T-helper 2 cell (primary cell): ENCODE results near the gene AGR2.

ENCODE experiments used
- DNase-seq, 5 experiments: peaks; one replicate each; pipeline versions ENCODE4 v3.0.0 to v3.0.0-alpha.2; 2012 to 2022

The AGR2 gene

DNA sequence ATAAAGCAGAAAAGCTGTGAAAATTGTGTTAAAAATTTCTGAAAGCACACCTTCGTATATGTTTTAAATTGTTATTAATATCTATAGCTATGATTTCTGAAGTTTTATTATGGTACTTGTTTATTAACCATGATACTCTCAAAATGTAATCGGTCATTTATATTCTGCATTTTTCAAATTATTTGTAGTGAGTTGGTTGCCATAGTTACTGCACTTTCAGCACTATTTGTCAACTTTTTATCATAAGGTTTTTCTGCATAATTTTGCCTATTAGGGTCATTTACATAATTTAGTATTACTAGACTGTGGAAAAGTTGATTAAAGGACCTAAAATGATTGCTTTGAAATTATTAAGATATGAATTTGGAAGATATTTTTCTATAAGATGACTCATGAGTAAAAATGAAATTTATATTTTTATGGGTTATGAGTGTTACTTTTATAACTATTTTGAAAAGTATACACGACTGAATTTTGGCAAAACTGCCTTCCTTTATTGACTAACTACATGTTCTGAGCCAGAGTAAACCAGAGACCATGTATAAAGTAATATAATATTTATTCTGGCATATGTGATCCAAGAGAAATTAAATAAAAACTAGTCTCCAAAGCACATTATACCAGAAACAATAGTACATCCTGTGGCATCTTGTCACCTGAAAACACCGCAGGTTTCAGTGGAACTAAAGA, 7.9 kb upstream of the AGR2 start:
- no peak for DNase-seq

- DNase-seq, result no peak
These were observed 6.8 kb upstream of the AGR2 start for GRCh38 chr7:16811551-16811950.

DNA sequence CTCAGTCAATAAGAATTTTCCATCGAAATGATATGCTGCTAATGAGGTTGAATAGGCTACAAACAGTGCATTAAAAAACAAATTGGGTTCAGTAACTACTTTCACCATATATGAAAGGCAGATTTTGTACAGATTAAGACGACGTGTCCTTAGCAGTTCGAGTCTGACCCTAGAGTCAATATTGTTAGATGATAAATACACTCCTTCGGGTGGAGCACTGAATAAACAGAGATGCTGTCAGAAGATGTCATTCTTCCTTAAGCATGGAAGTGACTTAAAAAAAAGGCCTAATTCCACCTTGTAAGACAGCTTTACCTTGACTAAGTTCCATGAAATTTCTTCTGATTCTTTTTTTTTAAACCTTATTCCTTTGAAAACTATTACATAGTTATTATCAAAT, 5.8 kb upstream of the AGR2 start:
- no peak for DNase-seq

DNA sequence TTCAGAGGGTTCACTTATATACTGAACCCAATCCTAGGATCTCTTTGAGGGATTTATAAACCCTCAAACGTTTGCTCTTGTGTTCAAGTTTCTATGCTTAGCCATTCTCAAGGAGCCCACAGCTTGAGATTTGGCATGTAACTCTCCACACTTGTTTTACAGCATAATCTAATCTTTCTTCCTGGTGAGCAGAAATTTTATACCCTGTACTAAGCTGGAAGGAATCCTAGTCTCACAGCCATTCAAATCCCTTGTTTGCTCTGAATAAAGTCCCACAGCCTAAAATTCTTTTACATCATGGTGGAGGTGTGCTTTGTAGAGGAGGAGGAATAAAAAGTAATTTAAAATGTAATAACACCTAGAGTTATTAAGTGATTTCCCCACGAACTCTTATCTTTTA, 5.3 kb upstream of the AGR2 start:
- no peak for DNase-seq

- DNase-seq, result no peak
These were observed 642 bp upstream of the AGR2 start for GRCh38 chr7:16805441-16805840.

DNA sequence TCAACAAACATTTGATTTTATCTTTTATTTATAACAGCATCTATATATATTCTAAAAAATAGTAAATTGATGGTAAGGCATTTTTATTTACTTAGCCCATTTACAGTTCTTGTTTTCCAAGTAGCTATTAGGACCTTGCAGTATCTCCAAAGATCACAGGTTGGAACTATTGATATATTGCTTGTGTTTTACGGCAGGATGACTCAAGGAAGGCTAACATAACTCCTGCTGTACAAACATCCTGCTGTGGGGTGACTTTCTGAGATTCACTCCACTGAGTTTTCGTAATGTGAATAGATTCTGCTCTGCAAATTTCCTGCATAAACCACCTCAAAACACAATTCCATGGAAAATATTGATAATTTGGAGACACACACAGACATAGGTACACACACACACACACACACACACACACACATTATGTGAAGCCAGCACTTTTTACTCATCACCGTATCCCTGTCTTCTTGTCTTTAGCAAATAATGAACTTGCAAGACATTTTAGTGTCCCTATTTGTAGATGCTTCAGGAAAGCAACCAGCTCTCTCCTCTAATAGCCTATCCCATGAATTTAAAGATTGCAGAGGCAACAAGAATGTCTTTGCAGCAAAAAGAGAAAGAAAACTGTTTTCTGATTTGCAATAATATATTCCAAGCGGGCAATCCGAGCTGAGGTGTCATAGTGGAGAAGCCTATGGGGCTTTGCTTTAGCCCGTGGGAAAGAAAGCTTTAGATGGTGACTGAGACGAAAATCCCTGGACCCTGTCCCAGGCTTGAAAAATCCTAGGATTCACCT, 722 bp downstream of the AGR2 start:
- DNase-seq, result no peak

DNA sequence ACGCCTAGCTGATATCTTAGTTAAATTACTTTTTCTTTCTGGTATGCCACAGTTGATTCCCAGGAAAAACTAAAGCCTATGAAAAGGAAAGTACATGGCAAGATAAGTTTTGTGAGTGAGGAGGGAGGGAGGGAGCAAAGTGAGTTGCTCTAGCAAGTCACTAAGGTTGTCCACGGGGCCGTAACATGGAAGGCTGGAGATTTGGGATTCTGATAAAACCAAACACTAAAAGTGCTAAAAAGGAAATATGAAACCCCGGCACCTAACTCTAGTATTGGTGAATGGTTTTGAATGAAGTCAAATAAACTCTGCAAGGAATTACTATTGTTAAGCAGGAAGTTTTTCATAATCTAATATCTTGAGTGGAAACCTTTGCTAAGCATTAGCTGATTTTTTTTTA, 1.7 kb downstream of the AGR2 start:
- DNase-seq, result no peak

DNA sequence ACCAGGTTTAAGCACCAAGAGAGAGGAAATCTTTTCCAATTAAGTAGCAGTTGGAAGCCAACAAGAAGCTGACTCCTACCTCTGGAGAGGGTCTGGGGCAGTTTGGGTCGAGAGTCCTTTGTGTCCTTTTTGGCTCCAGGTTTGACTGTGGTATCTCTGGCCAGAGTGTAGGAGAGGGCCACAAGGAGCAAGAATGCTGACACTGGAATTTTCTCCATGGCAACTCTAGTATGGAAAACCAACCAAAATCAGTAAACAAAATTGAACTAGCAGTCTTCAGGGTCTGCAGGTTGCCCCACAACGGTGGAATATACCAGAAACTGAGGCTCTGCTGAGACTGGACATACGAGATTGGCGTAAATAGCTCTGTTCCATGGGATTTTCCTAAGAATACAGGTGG, 3.2 kb downstream of the AGR2 start:
- DNase-seq, result no peak

DNA sequence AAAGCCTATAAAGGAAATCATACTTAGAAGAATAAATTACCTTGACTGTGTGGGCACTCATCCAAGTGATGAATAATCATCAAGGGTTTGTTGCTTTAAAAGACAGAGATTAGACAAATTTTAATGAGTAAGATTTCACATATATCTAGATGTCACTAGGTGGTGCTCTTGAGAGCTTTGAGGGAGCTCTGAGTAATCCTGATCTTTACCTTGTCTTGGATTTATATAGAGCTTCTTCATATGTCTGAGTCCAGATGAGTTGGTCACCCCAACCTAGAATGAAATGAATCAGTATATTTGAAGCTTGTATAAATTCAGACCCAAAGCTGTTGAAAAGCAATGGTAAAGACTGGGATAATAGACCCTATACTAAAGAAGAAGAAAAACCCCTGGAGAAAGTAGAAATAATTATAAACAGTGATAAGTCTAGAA, 3.7 kb downstream of the AGR2 start:
- peak in 1 of 5 experiments; percentile 48 for DNase-seq

DNA sequence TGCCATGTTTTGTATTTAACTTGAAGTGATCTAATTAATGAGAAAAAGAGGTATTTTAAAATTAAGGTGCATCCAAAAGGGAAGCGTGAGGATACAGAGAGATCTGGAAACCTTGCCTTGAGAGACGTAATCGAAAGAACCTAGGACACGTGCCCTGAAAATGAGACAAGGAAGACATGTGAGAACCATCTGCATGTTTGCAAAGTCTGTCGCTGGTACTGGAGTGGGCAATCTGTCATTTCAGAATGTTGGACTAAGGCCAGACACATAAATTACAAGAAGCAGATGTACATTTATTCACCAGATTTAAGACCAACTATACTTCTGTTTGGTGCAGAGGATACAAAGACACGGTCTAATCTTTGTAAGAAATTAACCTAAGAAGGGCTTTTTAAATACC, 9.2 kb downstream of the AGR2 start:
- no peak for DNase-seq

GRCh38 chr7:16794986-16795385, 9.8 kb downstream of the AGR2 start:
- no peak for DNase-seq

DNA sequence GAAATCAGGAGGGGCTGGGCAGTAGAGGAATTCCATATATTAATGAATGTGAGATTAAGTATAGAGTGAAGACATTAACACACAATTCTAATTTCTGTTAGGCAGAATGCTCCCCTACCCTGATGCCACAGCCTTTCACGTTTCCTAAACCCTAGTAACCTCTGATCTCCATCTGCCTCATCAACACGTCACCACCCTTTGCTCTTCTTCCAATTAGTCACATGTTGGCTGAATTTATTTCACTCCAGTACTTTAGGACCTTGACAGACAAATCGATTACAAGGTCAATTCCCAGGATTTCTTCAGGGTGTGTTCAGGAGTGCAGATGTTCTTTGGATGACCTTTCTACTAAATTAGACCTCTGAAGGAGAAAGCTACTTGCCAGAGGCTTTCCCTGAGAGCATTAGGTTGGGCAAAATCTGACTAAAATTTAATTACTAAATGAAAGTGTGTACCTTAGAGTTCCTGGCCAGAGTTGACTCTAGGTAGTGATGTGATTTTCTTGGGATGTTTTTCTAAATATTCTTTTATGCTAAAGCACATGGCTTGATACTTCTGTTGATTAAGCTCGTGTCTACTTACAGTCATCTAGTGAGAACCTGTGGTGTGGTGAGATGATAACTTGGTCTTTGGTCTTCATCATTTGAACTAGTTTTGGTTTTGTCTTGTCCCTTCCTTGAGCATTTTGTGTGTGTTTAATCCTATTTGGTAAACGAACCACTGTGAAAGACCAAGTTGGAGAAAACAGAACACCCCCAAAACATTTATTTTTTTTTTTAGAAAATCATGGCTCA, 12.7 kb downstream of the AGR2 start:
- DNase-seq, result peak in 1 of 5 experiments; percentile 80

GRCh38 chr7:16791071-16791470, 13.7 kb downstream of the AGR2 start:
- DNase-seq, result no peak

- no peak for DNase-seq
These were observed 17.7 kb downstream of the AGR2 start for GRCh38 chr7:16787127-16787526.

- no peak for DNase-seq
These were observed 18.5 kb downstream of the AGR2 start for GRCh38 chr7:16786257-16786656.

- no peak for DNase-seq
These were observed 19.0 kb downstream of the AGR2 start for GRCh38 chr7:16785846-16786245.

DNA sequence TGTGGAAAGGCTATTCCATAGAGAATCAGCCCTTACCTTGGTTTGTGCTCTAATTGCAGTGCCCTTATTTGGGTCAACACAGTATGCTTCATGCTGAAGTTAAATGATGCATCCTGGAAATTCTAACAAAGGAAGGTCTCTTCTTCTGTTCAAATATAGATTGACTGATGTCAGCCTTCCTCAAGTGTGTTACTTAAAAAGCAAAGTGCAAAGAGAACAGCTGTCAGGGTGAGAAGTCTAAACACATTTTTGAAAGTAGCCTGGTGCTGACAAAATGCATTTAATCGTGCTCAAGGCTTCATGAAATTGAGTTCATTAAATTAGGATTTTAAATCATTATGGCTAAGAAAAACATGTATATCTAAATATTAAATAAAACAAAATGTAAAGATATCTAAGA, 19.5 kb downstream of the AGR2 start:
- DNase-seq, result no peak

DNA sequence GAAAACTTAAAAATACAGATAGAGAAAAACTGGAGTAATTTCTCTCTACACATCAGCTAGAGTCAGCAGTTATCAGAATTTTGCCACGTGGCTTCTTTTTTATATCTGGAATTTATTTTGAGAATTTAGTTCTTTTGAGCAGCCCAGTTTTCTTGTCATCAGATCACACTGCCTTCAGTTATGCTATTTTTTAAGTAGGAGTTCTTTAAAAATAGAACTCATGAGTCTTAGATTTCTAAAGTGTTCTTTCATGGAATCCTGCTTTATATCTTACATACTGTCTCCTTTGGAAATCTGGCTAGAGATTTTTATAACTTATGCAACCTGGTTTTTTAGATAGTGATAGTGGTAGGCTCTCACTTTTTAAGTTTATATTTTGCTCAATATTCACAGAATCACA, 24.2 kb downstream of the AGR2 start:
- no peak for DNase-seq

DNA sequence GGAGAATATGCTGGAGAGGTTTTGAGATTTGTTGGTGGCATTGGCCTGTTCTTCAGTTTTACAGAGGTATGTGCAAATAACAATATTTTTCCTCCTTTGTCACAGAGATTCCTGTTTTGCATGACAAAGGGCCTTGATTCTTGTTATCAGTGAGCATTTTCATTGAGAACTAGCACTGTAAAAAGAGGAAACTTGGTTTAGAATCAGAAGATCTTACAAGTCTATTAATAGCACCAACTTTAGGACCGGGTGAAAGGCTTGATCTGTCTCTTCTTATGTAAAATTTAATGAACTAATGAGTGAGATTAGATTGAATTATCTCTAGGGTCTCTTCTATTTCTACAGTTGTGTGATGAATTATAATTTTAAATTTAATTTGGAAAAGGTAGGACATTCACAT, 25.7 kb downstream of the AGR2 start:
- DNase-seq, result no peak

DNA sequence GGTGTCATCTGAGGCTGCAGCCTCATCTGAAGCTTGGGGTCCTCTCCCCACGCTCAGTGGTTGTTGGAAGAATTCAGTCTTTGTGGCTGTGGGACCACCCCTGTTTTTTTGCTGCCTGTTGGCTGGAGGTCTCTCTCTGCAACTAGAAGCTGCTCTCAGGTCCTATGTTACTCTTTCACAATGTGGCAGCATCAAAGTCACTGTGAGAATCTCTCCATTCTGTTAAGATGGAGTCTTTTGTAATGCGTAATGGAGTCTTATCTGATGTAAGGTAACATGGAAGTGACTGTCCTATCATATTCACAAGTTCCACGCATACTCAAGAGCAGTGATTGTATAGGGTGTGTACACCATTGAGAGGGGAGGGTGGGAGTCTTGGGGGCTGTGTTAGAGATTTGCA, 26.3 kb downstream of the AGR2 start:
- no peak for DNase-seq

- no peak for DNase-seq
These were observed 28.7 kb downstream of the AGR2 start for GRCh38 chr7:16776053-16776452.

DNA sequence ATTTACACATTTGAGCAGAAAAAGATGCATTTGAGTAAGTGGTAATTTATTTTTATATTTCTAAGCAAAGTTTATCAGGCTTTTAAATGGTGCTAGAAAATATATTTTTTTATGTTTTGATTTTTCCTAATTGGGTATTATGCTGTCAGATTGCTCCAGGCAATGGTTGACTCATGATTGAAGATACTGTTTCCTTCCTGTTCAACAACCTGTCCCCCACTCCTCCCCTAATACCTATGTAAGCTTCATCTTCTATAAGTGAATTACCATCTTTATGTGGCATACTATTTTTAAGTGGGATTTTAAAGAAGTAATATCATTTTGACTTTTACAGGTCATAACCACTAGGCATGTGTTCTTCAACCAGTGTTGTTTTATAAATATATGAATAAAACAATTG, 29.8 kb downstream of the AGR2 start:
- no peak for DNase-seq

DNA sequence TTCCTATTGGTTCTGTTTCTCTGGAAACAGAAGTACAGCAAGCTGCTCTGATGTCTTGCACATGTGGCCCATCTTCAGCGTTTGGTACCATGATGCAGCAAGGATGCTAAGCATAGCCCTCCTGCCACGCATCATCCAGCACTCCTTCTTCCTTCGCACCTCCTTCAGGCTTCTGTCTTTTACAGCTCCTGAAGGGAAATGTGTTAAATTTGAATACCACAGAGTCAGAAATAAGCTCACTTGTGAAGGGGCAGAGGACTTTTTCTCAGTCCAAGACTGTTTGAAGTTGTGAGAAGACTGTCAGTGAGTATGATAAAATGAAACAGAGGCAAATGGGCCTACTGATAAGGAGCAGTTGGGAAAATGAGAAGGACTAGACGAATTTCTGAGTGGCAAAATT, 30.5 kb downstream of the AGR2 start:
- no peak for DNase-seq

- DNase-seq, result no peak
These were observed 30.9 kb downstream of the AGR2 start for GRCh38 chr7:16773884-16774283.
